HG02840 (cell line): Measurements from ENCODE around the gene SLC15A1.
"Not testable (repeated sequence)": the region's sequence is repeated elsewhere in the genome, so short reads cannot be mapped to it uniquely, and the experiment has no call there.

Source experiments
- ATAC-seq: cut with Tn5 transposase; IDR thresholded peaks from one replicate; pipeline ENCODE4 v1.9.1; 2021; ENCODE audit warnings: mild to moderate bottlenecking, moderate library complexity, moderate number of reproducible peaks; ENCODE audit not compliant: unreplicated experiment, low FRiP score

The SLC15A1 gene

GRCh38 chr13:98664924-98665637 is 87.4 kb downstream of the SLC15A1 start:
- ATAC-seq = no peak

- no peak for ATAC-seq
Observed at GRCh38 chr13:98664510-98664909, 88.0 kb downstream of the SLC15A1 start.

- ATAC-seq = no peak
Observed at GRCh38 chr13:98664047-98664446, 88.4 kb downstream of the SLC15A1 start.

- no peak for ATAC-seq
Observed at GRCh38 chr13:98658131-98658530, 94.3 kb downstream of the SLC15A1 start.

GRCh38 chr13:98657506-98658085 is 94.9 kb downstream of the SLC15A1 start:
- ATAC-seq = no peak

GRCh38 chr13:98656223-98656622 is 96.2 kb downstream of the SLC15A1 start:
- no peak for ATAC-seq

- peak; percentile 70 for ATAC-seq
Observed at GRCh38 chr13:98653463-98653985, 98.9 kb downstream of the SLC15A1 start.

GRCh38 chr13:98652721-98653462 is 99.6 kb downstream of the SLC15A1 start:
- peak; percentile 20 for ATAC-seq

- ATAC-seq = no peak
Observed at GRCh38 chr13:98652276-98652675, 100.2 kb downstream of the SLC15A1 start.

- no peak for ATAC-seq
Observed at GRCh38 chr13:98651744-98652143, 100.7 kb downstream of the SLC15A1 start.

- no peak for ATAC-seq
Observed at GRCh38 chr13:98650396-98651107, 101.9 kb downstream of the SLC15A1 start.

- no peak for ATAC-seq
Observed at GRCh38 chr13:98649861-98650260, 102.6 kb downstream of the SLC15A1 start.

GRCh38 chr13:98648686-98649085 is 103.8 kb downstream of the SLC15A1 start:
- no peak for ATAC-seq

- ATAC-seq = no peak
Observed at GRCh38 chr13:98648141-98648540, 104.3 kb downstream of the SLC15A1 start.

GRCh38 chr13:98647121-98647520 is 105.4 kb downstream of the SLC15A1 start:
- no peak for ATAC-seq

GRCh38 chr13:98643479-98643878 is 109.0 kb downstream of the SLC15A1 start:
- ATAC-seq = no peak

GRCh38 chr13:98641075-98641474 is 111.4 kb downstream of the SLC15A1 start:
- ATAC-seq = no peak

- ATAC-seq = not testable (repeated sequence)
Observed at GRCh38 chr13:98639785-98640184, 112.7 kb downstream of the SLC15A1 start.

- ATAC-seq = not testable (repeated sequence)
Observed at GRCh38 chr13:98638352-98638751, 114.1 kb downstream of the SLC15A1 start.
